GM23248 (cell line): ENCODE data around the gene GPR132.

Source experiments
- EZH2 ChIP-seq: fragments of 200-600 bp; sonication (generic); IDR thresholded peaks from 2 replicates; pipeline ENCODE4 v1.6.1; 2018; ENCODE audit warnings: antibody characterized with exemption, mild to moderate bottlenecking; ENCODE audit not compliant: insufficient read depth, poor library complexity, severe bottlenecking
- EZH2phosphoT487 ChIP-seq: fragments of 200-600 bp; sonication (generic); IDR thresholded peaks from 2 replicates; pipeline ENCODE4 v1.6.1; 2018; ENCODE audit warnings: antibody characterized with exemption, moderate library complexity, mild to moderate bottlenecking, low read depth; ENCODE audit not compliant: insufficient read depth

GRCh38 chr14:105049753-105050550 lies 15.3 kb downstream of the GPR132 start:
- TF ChIP-seq EZH2 (no peak), EZH2phosphoT487 (no peak)
